Activated T-cell treated with anti-CD3 and anti-CD28 coated beads for 24 hours (primary cell): Measurements from ENCODE around the gene IPO13.

Experiments
- DNase-seq: peaks from one replicate; pipeline ENCODE4 v3.0.0-alpha.2; 2020; ENCODE audit warnings: low read depth

IPO13 gene

DNA sequence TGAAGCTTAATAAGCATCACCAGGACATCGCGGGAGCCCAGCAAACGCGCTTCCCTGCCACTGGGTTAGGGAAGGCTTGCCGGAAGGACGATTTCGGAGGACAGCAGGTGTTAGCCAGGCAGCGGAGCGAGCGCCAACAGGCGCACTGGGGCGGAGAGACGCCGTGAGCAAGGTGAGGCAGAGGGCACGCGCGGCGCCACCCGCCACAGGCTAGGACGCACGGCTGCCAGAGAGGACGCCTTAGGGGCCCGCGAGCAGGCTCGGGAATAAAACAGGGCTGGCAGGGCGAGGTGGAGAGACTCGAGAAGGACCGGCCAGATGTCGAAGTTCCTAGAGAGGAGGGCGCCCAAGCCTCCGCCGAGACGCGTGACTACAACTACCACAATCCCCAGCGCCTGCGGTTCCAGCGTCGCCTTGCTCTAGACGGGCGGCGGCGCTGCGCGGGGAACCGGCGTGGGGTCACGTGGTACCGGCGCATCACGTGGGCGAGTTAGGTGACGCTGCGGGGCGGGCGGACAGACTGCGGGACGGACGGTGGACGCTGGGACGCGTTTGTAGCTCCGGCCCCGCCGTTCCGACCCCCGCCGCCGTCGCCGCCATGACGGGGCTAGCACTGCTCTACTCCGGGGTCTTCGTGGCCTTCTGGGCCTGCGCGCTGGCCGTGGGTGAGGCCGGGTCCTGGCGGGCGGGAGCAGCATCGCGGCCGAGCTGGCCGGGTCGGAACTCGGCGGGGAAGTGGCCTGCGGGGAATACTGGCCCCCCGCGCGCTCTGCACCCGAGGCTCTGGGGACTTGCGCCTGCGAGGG is 27.9 kb downstream of the IPO13 start, which contains the start of gene ATP6V0B:
Gene ATP6V0B (plus strand): TSS at position 518 of the 806 bp plus-strand sequence. CDS start 81 bp downstream, at position 599.
- peak; percentile 94 for DNase-seq

DNA sequence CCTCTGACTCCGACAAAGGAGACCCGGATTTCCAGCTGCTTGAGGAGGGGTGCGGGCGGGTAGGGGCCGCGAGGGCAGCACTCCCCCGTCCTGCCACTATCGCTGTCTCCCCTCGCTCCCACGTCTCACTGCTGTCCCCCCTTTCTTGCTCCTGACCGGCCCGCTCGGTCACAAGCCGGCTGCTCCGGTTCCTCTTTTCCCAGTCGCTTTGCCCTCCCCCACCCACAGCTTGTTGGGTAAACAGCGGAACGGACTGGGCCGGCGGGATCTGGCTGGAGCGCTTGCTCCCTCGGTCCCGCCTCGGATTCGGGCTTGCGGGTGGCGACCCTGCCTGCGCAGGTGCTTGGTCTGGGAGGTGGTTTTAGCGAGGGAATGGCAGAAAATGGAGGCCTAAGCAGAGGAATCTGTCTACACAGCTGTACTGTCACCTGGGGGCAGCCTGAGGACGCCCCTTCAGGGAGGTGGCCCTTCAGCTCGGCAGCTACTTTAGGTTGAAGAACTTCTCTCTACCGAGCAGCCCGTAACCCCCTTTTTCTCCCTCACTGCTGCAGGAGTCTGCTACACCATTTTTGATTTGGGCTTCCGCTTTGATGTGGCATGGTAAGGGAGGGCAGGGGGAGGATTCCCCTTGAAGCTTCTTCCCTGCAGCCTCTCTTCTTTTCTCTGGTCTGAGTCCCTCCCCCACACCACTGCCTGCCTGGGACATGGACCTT is 28.7 kb downstream of the IPO13 start:
- peak; percentile 4 for DNase-seq

DNA sequence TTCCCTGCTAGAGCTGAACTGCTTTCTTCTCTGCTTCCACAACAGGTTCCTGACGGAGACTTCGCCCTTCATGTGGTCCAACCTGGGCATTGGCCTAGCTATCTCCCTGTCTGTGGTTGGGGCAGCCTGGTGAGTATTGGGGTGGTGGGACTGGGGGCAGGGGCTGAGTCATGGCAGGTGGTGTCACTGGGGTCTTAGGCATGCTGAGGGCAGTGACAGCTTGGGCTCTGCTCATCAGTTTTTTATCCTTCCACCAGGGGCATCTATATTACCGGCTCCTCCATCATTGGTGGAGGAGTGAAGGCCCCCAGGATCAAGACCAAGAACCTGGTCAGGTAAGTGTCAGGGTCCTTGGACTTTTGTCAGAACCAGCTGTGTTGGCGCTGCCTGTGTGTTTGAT is 29.3 kb downstream of the IPO13 start:
- DNase-seq: no peak

DNA sequence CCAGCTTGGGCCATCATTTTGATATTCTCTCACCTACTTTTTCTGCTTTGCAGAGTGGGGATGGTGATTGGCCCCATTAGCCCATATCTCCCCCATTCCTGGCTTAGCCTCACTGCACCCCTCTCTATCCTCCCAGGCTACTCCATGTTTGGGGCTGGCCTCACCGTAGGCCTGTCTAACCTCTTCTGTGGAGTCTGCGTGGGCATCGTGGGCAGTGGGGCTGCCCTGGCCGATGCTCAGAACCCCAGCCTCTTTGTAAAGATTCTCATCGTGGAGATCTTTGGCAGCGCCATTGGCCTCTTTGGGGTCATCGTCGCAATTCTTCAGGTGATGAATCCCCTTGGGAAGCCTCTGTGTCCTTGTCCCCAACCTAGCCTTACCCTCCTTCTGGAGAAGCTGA is 30.1 kb downstream of the IPO13 start:
- no peak for DNase-seq

DNA sequence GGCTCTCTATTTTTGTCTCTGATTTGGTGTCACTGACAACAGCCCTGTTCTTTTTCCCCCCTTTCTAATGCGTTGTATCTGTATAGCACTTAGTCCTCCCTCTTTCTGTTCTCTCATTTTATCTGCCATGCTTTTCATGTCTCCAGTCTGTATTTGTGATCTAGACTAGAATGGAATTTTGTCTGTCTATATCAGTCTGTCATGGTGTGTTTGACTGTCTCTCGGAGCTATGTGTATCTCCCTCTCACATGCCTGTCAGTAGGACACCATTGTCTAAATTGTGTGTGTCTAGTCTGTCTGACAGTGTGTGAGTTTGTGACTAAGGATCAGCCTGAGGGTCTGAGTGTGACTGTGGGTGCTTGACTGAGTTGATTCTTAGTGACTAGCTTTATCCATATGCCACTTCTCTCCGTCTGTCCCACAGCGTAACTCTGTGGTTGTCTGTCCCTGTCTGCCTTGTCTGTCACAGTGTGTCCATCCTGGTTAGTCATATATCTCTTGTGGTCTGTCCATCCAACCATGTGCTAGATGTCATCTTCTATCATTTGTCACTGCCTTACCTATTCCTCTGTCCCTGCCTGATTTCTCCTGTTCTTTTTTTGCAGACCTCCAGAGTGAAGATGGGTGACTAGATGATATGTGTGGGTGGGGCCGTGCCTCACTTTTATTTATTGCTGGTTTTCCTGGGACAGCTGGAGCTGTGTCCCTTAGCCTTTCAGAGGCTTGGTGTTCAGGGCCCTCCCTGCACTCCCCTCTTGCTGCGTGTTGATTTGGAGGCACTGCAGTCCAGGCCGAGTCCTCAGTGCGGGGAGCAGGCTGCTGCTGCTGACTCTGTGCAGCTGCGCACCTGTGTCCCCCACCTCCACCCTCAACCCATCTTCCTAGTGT is 30.9 kb downstream of the IPO13 start:
- DNase-seq: no peak

DNA sequence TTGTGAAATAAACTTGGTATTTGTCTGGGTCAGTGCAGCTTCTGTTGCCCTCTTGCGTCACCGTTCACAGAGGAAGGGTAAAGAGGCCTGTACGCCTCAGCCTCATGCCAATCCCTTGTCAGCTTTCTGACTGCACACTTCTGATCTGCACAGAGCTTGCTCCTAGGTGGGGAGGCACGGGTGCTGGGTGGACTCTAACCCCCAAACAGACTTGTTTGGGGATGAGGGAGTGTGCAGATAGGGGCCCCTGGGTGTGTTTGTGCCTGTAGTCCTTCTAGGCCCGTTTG is 31.5 kb downstream of the IPO13 start:
- no peak for DNase-seq

DNA sequence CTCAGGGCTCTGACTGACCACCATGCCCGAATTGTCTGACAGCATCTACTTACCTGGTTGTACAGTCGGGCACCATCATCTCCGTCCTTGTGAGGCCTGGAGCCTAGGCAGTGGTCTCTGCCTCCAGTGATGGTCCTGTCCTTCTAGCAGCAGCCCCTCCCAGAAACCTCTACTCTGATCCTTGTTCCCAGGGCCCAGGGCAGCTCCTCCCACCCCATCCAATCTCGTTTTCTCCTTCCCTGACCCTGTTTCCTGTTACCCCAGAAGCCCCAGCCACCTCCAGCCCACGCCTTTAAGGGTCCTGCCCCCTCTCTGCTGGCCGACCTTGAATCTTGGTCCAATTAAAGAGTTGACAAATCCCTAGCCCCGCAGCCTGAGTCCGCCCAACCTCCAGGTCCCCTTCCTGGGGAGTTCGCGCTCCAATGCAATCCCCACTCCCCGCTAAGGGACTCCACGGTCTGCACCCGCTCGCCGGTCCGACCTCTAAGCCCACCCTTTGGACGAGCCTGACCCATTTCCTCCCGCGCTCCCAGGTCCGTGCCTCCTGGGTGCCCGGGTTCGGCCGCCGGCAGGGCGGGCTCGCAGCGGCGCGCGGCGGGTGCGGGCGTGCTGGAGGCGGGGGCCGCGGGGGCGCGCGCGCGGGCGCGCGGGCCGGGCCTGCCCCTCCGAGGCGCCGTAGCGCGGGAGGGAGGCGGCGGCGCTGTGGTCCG is 32.0 kb downstream of the IPO13 start, which contains the start of gene B4GALT2:
Gene B4GALT2 (plus strand): TSS at position 660 of the 710 bp plus-strand sequence. CDS start 1,951 bp downstream, outside the sequence.
- DNase-seq: peak; percentile 19

DNA sequence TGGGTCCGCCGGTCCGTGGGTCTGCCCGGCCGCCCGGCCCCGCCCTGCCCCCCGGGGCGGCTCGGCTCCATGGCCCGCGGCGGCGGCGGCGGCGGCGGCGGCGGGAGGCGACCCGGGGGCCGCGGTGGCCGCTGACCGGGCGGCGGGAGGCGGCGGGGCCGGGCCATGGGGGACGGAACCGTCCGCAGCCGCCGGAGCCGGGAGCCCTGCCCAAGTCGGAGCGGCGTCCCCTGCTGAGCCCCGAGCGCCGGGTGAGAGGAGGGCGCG is 32.4 kb downstream of the IPO13 start:
- no peak for DNase-seq

DNA sequence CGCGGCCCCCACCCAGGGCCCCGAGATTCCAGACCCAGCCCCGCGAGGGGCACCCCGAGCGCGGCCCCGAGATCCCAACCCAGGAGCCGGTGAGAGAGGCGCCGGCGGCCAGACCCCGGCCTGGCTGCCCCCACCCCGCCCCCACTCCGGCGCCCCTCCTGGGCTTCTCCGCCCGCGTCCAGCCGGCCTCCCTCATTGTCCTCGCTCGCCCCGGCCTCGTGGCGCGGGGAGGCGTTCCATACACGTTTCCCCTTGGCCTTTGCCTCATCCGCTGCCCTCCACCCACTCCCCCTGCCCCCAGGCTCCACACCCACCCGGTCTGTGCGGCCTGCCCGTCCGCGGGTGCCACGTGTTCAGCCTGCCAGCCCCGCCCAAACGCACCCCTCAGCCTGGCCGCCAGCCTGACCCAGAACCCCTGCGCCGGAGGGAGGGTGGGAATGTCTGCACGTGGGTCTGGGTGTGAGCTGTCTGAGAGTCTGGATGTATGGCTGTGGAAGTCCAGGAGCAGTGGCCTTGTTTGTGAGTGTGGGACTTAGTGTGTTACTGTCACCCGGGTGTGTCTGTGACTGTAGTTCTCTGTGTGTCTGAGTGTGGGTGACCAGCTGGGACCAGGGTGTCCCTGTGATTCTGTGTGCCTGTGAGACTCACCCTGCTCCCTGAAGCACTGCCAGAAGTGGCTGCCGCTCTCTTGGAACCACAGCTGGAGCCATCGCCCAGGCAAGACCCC is 32.9 kb downstream of the IPO13 start:
- peak; percentile 32 for DNase-seq

DNA sequence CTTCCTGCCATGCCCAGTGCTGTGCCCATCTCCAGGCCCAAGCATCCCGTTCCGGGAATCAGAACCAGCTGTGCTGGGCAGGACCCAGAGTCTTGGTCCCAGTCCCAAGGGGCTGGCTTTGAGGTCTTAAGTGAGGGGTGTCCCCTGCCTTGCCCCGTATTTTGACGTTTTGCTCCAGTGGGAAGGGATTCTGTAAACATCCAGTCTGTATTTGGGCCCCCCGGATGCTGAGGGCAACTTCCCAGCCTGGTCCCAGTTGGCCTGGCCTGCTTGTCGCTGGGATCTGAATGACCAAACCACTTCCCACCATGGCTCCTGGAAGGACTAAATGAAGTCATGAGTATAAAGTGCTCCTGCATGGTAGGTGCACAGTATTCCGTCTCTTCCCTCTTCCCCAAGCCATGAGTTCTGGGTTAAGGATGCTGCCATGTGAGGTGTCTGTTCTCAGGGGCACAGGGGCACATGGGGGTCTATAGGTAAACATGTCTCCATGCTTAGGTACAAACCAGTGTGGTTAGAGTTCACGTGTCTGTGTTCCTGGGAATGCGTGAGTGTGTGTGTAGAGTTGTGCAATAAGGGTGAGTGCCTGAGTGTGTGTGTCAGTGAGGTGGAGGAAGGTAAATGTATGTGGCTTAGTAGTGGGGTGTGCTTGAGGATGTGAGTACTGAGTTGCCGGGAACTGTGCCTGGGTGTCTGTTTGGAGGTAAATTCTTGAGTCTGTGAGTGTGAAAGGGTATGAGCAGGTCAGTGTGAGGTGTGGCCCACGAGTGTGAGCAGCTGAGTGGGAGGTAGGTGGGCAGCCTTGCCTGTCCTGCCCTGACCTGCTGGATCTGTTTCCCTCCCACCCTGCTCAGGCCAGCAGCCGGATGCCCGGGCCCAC is 33.7 kb downstream of the IPO13 start:
- DNase-seq: no peak

DNA sequence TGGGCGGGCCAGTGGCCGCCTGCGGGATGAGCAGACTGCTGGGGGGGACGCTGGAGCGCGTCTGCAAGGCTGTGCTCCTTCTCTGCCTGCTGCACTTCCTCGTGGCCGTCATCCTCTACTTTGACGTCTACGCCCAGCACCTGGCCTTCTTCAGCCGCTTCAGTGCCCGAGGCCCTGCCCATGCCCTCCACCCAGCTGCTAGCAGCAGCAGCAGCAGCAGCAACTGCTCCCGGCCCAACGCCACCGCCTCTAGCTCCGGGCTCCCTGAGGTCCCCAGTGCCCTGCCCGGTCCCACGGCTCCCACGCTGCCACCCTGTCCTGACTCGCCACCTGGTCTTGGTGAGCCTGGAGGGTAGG is 34.4 kb downstream of the IPO13 start:
- DNase-seq: no peak

DNA sequence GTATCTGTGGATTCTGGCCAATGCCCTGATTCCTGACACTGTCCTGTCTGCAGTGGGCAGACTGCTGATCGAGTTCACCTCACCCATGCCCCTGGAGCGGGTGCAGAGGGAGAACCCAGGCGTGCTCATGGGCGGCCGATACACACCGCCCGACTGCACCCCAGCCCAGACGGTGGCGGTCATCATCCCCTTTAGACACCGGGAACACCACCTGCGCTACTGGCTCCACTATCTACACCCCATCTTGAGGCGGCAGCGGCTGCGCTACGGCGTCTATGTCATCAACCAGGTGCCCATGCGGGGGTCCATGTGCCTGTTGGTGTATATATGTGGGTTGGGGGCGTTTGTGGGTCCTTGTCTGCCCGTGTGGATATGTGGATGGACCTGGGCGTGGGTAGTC is 34.9 kb downstream of the IPO13 start:
- DNase-seq: no peak

DNA sequence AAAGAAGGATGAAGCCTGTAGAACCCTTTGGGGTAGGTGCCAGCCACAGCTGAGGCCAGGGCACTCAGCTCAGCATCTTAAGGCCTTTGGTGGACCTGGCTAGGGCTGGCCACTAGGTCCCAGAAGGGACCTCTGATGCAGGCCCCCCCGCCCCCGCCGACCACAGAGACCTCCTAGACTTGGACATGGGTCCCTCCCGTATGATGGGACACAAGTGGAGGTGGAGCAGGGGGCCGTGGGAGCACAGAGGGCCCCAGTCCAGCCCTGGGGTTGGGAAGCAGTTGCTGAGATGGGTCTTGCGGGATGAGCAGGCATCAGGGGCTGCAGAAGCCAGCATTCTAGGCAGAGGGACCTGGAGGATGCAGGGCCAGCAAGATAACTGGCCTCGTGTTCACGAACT is 35.5 kb downstream of the IPO13 start:
- no peak for DNase-seq

DNA sequence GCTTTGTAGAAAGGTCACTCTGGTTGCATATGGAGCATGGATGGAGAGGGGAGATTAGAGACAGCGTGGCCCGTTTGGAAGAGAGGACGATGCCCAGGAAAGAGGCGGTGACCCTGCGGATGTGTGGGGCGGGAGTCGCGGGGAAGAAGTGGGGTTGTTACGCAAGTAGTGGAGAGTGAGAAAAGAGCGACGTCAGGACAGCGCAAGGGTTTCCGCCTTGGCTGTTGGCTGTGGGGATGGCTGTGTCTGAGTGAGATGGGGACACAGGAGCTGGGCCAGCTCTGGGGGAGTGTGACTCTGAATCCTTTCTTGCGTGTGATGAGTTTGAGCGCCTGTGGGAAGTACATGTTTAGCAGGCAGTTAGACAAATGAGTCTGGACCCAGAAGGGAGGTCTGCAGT is 36.1 kb downstream of the IPO13 start:
- DNase-seq: no peak

DNA sequence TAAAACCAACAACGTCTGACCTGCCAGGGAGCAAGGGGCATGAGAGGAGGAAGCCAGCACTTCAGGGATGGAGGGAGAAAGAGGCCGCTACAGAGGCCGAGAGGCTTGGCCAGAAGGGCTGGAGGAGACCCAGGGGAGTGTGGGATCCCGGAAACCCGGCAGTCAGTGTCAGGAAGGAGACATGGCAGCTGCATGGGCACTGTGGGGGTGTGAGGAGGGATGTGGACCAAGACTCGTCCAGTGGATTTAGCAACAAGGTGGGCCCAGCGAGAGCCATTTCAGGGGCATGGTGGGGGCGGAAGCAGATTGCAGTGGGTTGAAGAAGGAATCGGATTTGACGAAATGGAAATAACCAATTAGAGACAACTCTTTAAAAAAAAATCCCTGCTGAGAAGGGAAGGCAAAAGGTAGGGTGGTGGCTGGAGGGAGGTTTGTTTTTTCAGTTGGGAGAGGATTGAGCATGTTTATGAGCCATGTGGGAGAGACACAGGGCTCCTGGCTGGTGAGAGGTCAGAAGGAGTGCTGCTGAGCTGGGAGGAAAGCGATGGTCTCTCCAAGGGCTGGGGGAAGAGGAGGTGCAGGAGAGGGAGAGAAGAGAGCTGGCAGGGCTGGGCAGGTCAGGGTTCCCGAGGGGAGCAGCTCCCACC is 36.6 kb downstream of the IPO13 start:
- DNase-seq: no peak

DNA sequence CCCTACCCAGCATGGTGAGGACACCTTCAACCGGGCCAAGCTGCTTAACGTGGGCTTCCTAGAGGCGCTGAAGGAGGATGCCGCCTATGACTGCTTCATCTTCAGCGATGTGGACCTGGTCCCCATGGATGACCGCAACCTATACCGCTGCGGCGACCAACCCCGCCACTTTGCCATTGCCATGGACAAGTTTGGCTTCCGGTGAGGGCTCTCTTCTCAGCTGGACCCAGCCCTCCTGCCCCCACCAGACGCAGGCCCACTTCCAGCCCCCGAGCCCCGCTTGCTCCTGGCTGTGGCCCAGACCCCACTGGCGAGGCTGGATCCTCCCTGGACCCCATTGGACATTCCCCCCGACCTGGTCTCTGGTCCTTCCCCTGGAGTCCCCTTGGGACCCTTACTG is 38.1 kb downstream of the IPO13 start:
- DNase-seq: no peak

DNA sequence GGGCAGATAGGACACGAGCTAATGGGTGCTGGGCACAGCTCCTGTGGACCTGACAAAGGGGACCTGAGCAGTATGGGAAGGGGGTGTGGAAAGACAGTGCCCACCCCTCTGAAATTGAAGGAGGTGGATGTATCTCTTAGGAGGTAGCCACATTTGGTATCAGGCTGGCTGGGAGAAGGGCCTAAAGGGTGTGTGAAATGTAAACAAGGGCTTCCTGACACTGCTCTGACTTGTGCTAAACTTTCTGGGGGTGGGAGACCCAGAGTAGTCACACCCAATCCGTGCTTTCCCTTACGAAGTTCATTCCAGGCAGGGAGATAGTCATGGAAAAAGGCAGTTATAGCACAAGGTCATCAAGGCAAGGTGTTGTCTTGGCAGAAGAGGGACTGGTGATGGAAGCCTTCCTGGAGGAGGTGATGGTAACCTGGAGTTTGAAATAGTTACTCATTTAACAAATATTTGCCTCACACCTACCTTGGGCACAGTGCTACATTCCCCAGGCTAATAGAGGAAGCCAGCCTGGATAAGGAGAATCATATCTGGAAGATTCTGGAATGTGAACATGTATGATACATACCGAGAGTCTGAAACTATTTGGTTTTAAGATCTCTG is 39.3 kb downstream of the IPO13 start:
- DNase-seq: no peak

DNA sequence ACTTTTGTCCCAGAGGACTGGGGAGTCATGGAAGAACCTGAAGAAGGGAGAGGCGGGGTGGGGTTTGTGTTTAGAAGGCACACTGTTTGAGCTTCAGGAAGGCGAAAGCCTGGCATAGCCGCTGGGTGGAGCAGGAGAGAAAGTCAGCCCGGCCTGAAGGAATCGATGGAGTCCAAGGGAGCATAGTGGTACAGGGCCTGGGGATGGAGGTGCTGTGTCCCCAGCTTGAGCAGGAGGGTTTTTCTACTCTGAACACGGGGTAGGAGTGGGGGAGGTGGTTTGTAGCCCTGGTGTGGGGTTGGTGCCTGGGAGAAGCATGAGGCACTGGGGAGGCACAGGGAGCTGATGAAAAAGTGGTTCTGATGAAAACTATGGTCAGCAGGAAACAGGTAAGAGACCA is 40.0 kb downstream of the IPO13 start:
- no peak for DNase-seq

DNA sequence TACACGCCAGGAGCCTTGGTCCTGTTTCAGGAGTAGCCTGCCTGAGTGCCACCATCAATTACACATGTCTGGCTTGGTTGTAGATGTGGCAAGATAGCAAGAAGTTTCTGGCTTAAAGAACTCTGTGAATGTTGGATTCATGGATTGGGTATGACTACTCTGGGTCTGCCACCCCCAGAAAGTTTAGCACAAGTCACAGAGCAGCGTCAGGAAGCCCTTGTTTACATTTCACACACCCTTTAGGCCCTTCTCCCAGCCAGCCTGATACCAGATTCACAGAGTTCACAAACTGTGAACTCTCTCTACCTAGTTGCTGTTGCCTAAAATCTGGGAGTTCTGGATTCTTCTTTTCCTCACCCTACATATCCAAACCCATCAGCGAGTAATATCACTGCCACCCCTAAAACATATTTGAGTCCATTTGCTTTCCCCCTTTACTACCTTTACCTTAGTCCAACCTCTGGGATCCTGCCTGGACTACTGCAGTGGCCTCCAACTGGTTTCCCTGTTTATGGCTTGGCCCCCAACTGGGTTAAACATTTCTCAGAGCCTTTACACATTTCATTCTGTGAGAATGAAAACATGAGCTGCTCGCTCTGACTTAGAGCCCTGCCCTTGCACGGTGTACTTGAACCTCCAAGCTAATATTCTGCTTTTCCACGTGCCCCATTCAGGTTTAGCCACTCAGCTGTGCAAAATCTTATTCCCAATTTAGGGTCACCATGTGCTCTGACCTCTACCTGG is 40.6 kb downstream of the IPO13 start:
- no peak for DNase-seq
